GM04503 (cell line): ENCODE measurements around the gene MIDN.

ENCODE experiments used
- DNase-seq: peaks from one replicate; pipeline ENCODE4 v3.0.0-alpha.2; 2012; ENCODE audit warnings: low read depth

The MIDN gene

DNA sequence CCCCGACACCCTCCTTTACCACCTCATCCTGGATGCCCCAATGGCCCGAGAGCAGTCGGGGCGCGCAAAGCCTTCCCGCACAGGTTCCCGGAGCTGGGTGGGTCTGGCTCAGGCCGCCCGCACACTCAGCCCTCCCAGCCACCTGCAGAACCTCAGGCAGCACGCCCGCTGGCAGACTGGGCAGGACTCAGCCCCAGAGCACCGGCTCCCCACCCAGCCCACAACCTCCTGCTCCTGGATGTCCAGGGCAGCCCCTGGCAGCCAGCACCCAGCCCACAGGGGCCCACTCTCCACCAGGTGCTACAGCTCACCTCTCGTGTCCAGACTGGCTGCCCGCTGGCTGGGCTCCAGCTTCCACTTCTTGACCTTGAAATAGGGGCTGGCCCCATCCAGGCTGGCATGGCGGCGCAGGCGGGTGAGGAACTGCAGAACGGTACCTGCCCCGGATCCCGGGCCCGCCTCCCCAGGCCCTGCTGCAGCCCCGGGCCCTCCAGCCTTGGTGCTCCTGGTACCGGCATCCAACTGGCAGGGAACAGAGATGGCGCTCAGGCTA lies 15.2 kb upstream of the MIDN start:
- no peak for DNase-seq

DNA sequence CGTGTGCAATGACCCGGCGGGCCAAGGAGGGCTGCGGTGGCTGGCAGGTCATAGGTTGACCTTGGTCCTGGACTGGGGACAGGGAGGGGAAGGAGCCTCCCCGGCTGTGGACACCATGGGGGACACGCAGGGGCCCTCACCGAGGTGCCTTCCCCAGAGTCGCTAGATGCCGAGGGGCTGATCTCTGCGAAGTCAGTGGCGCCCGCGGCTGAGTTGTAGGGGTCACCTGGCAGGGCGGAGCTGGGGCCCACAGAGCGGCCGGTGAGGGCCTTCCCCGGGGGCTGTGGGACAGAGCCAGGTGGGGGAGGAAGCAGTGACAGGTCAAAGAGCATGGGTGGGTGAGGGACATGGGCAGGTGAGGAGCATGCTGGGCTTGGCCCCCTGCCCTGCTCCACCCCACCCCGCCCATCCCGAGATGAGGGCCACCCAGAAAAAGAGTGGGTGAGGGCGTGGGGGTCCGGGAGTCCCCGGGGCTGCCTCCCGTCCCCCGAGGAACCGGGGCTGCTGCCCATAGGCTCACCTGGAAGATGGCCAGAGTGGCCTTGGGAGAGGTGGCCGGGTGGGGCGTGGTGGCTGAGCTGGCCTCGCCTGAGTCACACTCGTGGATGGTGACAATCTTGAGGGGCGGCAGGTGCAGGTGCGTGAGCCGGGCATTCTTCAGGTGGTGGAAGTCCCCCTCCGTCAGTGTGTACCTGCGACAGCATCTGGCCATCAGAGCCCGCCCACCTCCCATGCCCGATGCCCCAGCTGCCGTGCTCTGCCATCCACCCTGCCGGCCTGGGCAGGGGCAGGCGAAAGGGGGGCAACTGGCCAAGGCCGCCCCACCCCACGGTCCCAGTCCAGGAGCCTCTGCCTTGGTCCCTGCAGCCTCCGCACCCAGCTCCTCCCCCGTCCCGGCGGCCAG lies 14.1 kb upstream of the MIDN start:
- DNase-seq = no peak

DNA sequence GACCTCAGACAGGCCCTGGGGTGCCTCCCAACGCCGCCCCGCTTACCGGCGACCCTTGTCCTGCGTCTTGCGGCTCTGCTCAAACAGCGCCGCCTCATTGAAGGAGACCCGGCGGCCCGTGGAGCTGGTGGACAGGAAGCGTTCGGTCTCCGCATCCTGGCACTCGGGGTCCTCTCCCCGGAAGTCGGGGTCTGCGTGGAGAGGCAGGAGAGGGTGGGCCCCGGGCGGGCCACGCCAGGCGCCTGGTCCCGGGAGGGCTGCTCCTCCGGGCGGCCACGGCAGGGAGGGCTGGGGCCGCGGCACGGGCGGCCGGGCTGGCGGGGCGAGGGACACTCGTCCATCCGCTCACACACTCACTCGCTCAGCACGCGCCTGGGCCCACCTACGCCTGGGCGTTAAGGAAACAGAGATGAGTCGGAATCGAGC lies 13.4 kb upstream of the MIDN start:
- DNase-seq = no peak

DNA sequence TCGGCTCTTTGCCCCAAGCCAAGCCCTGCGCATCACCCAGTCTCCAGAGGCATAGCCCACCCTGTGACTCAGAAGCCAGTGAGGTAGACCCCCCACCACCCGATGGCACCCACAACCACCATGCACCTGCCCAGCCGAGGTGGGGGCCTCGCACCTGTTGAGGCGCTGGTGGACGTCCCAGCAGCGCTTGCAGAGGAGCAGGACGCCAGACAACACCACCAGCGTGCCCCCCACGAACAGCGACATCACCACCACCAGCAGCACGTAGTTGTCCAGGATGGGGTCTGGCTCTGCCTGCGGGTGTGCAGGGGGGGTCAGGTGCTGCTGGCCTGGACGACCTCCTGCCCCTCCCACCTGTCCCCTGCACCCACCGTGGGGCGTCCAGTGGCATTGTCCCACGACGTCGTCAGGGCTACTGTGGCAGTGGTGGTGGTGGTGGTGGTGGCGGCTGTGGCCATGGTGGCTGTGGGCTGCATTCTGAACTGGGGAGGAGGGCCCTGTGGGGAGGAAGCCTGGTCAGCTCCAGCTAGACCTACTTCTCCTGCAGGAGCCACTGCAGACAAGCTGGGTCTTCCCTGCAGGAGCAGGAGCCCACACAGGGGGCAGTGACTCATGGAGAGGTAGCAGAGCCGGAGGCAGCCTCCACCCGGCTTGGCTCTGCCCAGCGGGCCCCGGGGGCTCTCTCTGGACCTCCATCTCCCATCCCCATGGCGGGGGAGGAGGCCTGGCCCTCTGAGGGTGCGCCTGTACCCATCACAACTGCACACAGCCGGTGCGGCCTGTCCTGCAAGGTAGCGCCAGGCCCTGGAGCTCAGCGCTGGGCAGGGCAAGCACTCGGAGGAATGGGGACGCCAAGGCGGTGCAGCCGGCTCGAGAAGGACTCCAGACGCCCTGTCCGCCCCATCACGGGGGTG lies 12.5 kb upstream of the MIDN start:
- no peak for DNase-seq

DNA sequence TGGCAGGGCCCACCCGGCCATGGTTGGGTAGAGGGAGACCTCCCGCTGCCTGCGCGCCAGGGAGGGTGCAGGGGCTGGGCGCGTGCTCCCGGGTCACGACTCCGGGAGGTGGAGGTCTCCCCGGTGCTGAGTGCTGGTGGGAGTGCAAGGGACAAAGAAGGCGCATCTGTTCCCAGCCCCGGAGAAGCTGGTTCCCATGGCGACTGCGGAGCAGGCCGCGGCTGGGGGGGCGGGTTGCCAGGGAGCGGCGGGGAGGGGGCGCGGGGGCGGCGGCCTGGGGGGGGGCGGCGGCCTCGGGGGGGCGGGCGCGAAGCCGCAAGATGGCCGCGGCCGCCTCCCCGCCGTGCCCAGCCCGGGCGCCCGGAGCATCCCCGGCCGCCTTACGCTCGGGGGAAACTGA lies 11.8 kb upstream of the MIDN start:
- DNase-seq = no peak

DNA sequence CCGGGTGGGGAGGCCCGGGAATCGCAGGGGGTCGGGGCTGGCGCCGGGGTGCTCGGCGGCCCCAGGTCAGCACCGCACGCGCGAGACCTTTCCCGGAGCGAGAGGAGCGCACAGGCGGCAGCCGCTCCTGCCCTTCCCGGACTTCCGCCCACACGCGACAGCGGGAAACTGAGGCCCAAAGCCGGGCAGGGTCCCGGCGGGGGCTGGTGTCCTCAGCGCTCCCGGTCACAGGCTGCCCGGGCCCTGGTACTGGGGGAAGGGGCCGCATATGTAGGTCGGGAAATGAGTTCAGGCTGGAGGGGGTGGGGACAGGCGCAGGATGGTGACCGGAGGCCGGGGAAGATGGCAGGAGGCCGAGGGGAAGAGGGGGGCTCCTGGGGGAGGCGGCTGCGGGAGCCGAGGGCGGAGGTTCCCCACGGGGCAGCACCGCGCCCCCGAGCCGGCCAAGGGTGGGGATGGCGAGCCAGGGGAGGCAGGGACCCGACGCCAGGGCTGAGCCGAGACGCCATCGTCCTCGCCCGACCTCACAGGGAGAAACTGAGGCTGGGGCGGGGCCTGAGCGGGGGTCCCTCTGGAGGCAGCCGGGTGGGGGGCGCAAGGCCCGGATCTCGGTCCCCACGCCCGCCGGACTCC lies 11.2 kb upstream of the MIDN start:
- no peak for DNase-seq

DNA sequence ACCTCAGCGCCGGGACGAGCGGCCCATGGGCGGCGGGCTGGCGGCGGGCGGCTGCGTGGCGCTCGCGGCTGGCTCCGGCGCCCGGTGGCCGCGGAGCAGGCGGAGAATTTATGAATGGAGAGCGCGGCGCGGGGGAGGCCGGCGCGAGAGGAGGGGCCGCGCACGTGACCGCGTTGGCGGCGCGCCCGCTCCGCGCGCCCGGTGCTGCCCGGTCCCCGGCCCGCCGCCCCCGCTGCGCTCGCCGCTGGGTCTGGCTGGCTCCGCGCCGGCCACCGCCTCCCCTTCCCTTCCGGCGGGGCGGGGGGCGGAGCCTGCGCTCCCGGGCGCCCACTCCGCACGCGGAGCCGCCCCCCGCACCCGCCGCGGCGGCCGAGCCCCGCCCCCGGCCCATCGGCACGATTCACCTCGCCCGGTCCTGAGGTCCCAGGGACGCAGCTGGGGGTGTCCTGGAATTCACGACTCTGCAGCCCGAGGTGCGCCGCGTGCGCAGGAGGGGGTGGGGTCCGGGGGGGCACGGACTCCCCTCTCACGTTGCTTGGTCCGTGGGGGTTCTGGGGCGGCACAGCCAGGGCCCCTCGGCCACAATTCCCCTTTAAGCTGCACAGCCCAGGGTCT lies 10.5 kb upstream of the MIDN start, which contains the start of gene CBARP:
Gene CBARP, minus strand, starts transcription at position 252 of the 615 bp plus-strand sequence. CDS start 1,905 bp downstream, outside the sequence.
- no peak for DNase-seq

DNA sequence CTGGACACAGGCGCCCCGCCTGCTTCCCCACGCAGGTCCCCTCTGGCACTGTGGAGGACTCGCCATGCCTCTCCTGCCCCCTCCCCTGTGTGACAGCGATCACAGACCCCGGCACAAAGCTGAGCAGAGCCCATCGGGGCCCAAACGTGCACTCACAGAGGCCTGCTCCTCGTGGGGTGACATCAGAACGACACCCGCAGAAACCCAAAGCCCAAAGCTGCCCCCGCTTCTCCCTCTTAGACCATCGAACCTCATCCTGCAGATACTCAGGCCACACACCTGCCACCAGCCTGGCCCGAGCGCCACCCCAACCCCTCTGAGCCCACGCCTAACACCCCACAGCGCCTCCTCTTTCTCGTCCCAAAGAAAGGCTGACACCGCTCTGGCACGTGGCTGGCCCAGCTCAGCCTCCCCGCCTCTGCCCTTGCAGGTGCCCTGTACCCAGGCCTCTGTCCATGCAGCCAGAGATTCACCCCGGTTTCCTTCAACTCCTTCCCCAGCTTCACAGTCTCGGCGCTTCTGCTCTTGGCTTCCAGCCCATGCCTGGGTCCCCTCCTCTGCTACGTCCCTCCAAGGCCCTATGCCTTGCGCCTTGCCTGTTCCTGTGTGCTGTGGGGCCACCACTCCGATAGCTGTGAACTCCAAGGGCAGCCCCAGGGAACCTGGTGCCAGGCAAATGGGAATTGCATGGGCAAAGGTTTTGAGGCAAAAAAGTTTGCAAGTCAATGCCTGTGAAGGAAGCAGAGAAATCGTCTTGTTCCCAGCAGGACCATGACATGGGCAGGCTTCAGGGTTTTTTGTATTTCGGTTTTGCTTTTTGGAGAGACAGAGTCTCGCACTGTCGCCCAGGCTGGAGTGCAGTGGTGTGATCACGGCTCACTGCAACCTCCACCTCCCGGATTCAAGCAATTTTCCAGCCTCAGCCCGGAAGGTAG lies 9.7 kb upstream of the MIDN start:
- DNase-seq = no peak

DNA sequence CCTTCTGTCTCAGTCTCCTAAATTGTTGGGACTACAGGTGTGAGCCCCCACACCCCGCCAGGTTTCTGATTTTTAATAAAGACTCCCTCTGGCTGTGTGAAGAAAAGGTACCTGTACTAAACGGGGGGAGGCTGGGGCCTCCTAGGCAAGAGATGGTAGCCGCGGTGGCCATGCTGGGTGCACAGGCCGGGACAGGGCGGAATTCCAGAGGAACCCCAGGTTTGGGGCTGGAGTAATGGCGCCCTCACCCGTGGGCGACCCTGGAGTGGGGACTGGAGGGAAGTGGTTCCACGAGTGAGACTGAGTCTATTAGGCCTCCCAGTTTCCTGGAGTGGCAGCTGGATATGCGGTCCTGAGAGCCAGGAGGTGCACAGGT lies 9.0 kb upstream of the MIDN start:
- no peak for DNase-seq

DNA sequence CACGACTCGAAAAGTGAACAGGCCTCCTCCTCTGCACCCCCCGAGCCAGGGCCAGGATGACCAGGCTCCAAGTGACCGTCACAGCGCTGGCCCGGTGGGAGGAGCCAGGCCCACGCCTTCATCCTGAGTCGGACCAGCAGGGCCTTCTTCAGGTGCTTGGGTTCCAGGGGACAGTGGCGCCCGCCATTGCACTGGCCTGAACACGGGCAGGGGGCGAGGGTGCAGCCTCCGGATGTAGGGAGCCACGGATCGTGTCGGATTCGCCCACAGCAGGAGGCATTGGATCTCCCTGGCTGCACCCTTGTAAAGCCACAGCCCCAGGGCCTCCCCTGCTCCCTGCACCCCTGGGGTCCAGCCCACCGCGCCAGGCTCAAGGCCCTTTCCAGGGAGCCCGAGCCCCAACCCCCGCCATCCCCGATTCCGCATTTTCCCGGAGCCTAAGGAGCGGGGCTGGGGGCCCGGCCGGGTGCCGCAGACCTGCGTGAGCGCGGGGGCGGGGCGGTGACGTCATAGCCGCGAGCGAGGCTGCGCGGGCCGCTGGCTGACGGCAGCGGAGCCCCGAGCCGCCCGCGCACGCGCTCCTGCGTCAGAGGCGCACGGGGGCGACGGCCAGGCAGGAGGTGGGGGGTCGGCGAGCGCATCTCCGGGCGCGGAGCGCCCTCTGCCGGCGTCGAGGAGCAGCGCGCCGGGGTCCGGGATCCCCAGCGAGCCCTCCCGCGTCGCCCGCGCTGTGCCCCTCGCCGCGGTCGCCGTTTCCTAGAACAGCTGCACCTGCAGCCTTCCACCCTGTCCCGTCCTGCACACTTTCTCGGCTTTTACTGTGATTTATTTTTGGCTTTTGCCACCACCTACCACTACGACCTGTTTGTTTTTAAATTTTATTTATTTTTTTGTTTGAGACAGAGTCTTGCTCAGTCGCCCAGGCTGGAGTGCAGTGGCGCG lies 8.3 kb upstream of the MIDN start:
- no peak for DNase-seq

DNA sequence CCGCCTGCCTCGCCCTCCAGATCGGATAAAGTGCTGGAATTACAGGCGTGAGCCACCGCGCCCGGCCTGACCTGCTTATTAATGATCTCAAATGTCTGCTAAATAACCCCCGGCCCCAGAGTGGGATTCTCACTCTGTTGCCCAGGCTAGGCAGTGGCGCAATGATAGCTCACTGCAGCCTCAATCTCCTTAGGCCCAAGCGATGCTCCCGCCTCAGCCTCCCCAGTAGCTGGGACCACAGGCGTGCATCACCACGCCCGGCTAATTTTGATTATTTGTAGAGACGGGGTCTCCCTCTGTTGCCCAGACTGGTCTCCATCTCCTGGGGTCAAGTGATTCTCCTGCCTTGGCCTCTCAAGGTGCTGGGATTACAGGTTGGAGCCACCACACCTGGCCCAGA lies 7.5 kb upstream of the MIDN start:
- DNase-seq = no peak

DNA sequence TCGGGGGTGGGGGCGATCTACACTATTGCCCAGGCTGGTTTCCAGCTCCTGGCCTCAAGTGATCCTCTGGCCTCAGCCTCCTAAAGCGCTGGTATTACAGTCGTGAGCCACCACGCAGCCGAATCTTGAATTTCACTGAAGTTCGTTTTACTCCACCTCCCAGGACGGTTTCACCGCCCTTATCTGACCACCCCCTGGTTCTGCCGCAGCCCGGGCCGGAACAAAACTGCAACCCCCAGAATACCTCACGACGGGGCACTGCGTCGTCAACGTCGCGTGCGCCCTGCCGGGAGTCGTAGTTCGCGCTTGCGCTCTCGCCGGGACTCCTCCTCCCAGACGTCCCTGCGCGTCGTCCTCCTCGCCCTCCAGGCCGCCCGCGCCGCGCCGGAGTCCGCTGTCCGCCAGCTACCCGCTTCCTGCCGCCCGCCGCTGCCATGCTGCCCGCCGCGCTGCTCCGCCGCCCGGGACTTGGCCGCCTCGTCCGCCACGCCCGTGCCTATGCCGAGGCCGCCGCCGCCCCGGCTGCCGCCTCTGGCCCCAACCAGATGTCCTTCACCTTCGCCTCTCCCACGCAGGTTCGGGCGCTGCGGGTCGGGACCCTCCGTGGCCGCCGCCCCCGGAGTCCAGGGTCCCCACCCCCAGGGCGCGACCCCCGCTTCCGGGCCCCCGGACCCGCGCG lies 6.8 kb upstream of the MIDN start, which contains the start of gene ATP5F1D:
Gene ATP5F1D, plus strand, starts transcription at position 335 of the 679 bp plus-strand sequence. Its CDS starts 100 bp downstream, at position 435.
- no peak for DNase-seq

DNA sequence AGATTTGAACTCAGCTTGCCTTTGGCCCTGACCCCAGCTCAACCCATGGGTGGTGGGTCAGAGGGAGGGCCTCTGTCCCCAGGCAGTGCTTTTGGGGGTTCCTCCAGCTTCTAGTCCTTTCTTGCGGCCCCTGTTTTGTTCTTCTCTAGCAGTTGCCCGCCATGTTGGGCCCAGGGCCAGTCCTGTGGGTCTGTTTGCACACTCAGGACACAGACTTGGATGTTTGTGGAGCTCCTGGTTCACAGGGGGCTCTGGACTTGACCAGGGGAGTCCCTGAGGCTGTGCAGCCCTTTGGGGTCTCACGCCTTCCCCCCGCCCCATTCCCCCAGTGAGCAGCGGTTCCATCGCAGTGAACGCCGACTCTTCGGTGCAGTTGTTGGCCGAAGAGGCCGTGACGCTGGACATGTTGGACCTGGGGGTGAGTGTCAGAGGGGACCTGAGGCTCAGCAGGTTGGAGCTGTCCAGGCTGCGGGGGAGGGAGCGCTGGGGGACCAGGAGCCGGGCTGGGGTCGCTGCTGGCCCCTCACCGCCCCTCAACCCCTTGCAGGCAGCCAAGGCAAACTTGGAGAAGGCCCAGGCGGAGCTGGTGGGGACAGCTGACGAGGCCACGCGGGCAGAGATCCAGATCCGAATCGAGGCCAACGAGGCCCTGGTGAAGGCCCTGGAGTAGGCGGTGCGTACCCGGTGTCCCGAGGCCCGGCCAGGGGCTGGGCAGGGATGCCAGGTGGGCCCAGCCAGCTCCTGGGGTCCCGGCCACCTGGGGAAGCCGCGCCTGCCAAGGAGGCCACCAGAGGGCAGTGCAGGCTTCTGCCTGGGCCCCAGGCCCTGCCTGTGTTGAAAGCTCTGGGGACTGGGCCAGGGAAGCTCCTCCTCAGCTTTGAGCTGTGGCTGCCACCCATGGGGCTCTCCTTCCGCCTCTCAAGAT lies 4.4 kb upstream of the MIDN start:
- no peak for DNase-seq

DNA sequence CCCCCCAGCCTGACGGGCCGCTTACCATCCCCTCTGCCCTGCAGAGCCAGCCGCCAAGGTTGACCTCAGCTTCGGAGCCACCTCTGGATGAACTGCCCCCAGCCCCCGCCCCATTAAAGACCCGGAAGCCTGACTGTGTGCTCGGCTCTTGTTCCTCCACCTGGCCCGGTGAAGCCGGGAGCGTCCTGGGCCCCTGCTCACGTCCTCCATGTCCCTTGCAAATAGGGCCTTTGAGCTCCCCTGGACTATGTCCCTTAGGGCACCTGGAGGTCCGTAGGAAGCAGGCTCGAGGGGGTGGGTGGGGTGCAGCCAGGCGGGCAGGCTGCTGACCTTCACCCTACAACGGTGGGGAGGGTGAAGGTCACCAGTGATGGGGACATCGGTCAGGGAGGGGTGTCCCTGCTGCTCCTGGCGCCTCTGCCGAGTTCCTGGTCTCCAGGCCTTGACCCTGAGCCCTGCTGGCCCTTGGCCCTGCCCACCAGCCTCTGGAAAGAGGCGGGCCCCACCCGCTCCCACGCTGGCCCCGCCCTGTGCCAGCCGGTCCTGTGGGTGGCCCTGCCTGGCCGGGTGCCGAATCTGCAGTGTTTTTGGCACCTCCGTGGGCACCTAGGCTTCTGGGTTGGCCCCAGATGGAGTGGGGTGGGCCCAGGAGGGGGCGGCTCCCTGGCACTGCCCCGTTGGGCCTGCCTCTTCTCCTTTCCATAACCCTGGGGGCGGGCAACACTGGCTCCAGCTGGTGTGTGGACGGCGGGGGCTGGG lies 3.5 kb upstream of the MIDN start:
- DNase-seq = no peak

DNA sequence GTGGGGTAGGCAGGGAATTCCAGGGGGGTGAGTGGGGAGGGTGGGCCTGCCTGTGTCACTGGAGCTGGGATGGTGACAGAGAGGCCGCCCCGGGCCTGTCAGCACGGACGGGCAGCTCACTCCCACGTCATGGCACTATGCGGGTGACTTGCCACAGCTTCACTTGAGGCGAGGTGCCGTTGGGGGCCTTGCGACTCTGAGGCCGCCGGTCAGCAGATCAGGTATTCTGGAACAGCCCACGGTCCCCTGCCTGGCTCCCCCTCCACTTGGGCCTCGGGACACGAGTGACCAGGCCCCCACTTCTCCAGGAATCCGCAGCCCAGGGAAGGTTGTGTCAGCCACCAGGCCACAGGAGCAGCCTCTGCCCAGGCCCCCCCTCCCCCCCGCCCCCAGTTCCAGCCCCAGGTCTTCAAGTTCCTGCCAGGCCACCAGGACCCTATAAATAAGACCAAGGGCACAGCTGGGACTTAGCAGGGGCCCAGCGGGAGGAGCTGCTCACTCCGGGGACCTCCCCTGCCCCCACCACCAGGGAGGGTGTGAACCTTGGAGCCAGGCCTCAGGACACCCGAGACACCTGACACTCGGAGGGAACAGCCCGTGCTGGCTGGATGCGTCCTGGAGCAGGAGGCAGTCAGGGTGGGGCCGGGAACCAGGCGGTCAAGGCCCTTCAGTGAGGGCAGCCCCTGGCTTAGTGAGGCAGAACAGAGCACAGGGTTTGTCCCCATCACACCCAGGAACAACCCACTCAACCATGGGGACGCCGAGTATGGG lies 2.7 kb upstream of the MIDN start:
- DNase-seq = no peak
